Urinary bladder (tissue), 4 donors: ENCODE data around the gene SMYD2. TPM values are rescaled to one million over a fixed set of nuclear protein-coding genes. Genes with fewer than 3 reads are reported as not detected.

ENCODE experiments used
- DNase-seq: peaks from one replicate; pipeline ENCODE4 v3.0.0-alpha.2; 2015; ENCODE audit errors: extremely low spot score
- H3K27ac ChIP-seq: one replicate; pipeline ENCODE4 v1.5.1; 2013; ENCODE audit warnings: low read depth, mild to moderate bottlenecking, moderate library complexity
- H3K36me3 ChIP-seq: one replicate; pipeline ENCODE4 v1.6.1; 2013; ENCODE audit warnings: mild to moderate bottlenecking, moderate library complexity; ENCODE audit not compliant: insufficient read depth
- H3K4me1 ChIP-seq: one replicate; pipeline ENCODE4 v1.6.1; 2013; ENCODE audit warnings: mild to moderate bottlenecking, moderate library complexity; ENCODE audit not compliant: insufficient read depth
- H3K4me3 ChIP-seq: one replicate; pipeline ENCODE4 v1.5.1; 2013; ENCODE audit warnings: low read depth, low read length
- WGBS: extraction: QIAGEN DNeasy Blood & Tissue Kit; methylation state at CpG from one replicate; pipeline ENCODE4 v1.1.7; 2013; 5-methylcytosine and 5-hydroxymethylcytosine counted together
- polyA plus RNA-seq: library from polyadenylated mRNA; stranded (reverse); fragments of 200-250 nt; gene quantifications from one replicate; pipeline ENCODE4 v1.2.3, GENCODE V29; 2013
- total RNA-seq: library from RNA; depleted of rRNA; stranded (reverse); fragments of >200 nt; gene quantifications from one replicate; pipeline ENCODE4 v1.2.3, GENCODE V29; 2014
- donor health status: healthy with polysubstance abuse.
- donor health status: healthy.

The SMYD2 gene
- total and polyA plus RNA-seq, 2 donors = 13.0 to 41.7 TPM

- Histone ChIP-seq H3K27ac (no peak overlapping the region), H3K36me3 (peaks cover 4% of the 10 kb centered on the region), H3K4me1 (no peaks in the 10 kb centered on the region), H3K4me3 (no peak overlapping the region)
- WGBS = 72% methylated on average over 3 of the region's 3 CpGs
- DNase-seq = no peak
These were observed 99.4 kb downstream of the SMYD2 start for GRCh38 chr1:214380396-214380795.

GRCh38 chr1:214380986-214381695 is 100.2 kb downstream of the SMYD2 start:
- Histone ChIP-seq H3K27ac (no peak overlapping the region), H3K4me3 (no peak overlapping the region), H3K36me3 (peaks cover 4% of the 10 kb centered on the region), H3K4me1 (no peaks in the 10 kb centered on the region)
- WGBS = 59% methylated on average over 1 of the region's 1 CpG
- DNase-seq = no peak

GRCh38 chr1:214383381-214384372 is 102.7 kb downstream of the SMYD2 start:
- WGBS = 97% methylated on average over 45 of the region's 45 CpGs
- H3K36me3 ChIP-seq = peaks cover 4% of the 10 kb centered on the region
- no peak for DNase-seq
- H3K4me3 ChIP-seq = no peak overlapping the region
- H3K4me1 ChIP-seq = no peaks in the 10 kb centered on the region
- no peak overlapping the region for H3K27ac ChIP-seq

- Histone ChIP-seq H3K27ac (no peak overlapping the region), H3K36me3 (peaks cover 4% of the 10 kb centered on the region), H3K4me3 (no peak overlapping the region), H3K4me1 (no peaks in the 10 kb centered on the region)
- WGBS = 95% methylated on average over 18 of the region's 18 CpGs
- DNase-seq = no peak
These were observed 103.6 kb downstream of the SMYD2 start for GRCh38 chr1:214384373-214385079.

- H3K36me3 ChIP-seq = peaks cover 4% of the 10 kb centered on the region
- 96% methylated on average over 1 of the region's 1 CpG for WGBS
- DNase-seq = no peak
- H3K4me3 ChIP-seq = no peak overlapping the region
- no peak overlapping the region for H3K27ac ChIP-seq
- no peaks in the 10 kb centered on the region for H3K4me1 ChIP-seq
These were observed 104.5 kb downstream of the SMYD2 start for GRCh38 chr1:214385428-214385827.

- WGBS = 91% methylated on average over 7 of the region's 7 CpGs
- DNase-seq = no peak
- no peaks in the 10 kb centered on the region for H3K4me1 ChIP-seq
- H3K36me3 ChIP-seq = peaks cover 4% of the 10 kb centered on the region
- H3K27ac ChIP-seq = no peak overlapping the region
- no peak overlapping the region for H3K4me3 ChIP-seq
These were observed 105.4 kb downstream of the SMYD2 start for GRCh38 chr1:214386333-214386732.
